ENCODE measurements around the gene PRSS57.
"Not testable (repeated sequence)": the region's sequence is repeated elsewhere in the genome, so short reads cannot be mapped to it uniquely, and the experiment has no call there.

Gene PRSS57

DNA sequence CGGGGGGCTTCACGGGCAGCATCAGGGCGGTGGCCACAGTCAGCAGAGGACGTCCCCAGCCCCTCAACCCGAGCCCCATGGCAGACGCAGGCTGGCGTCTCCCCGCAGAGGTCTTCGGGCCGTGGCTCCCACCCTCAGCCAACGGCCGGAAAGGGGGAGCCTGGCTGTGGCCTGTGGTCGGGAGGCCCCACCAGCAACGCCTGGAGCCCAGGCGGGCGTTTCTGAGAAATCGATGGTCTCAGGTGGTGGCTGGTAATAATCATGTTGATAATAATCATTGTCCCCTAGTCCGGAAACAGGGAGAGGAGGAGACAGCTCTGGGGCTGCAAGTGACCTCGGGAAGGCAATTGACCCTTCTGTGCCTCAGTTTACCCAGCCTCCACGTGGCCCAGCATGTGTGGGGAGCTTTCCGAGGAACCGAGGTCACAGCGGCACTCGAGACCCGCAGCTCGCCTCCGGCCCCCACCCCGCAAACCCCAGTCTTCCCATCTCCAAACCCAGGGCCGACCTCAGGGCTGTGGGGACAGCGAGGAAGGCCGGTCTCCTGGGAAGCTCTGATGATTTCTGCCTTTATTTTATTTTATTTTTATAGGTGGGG lies at the start of gene PRSS57:
Gene PRSS57 (minus strand): TSS at position 101 of the 598 bp plus-strand sequence. CDS start 22 bp downstream, at position 79.
- DNase-seq, result no peak

DNA sequence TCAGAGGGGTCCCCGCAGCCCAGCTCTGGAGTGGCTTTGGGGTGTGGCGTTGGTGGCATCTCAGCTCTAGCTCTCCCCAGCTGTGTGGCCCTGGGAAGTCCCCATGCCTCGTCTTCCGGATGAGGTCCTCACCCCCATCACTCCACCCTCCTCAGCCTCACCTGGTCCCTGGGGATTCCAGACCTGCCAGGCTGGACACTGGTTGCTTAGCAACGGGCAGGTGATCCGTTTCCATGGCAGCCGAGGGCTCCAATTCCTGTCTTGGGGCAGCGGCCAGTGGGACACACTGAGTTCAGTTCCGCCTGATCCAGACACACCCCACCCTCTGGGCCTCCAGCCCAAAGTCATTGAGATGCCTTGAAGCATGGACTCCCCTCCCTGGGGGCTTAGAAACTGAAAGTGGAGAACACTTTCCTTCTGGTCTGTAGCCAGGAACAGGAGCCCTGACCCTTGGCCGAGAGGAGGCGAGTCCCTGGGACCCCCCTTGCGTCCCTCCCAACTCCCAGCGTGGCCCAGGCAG lies 48.0 kb upstream of the PRSS57 start:
- DNase-seq, result peak; percentile 37

DNA sequence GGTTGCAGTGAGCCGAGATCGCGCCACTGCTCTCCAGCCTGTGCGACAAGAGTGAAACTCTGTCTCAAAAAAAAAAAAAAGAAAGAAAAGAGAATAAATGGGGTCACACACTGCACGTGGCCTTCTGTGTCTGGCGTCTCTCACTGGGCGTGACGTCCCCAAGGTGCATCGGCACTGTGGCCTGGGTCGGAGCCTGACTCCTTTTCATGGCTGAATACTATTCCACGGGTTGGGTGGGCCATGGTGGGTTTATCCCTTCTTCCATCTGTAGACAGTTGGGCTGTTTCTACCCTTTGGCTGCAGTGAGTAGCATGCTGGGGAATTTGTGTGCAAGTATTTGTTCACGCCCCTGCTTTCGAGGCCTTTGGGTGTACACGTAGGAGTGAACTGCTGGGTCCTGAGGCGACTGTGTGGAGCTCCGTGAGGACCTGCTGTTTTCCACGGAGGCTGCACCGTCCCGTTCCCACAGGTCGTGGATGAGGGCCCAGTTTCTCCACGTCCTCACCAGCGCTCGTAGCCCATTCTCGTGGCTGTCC lies 47.4 kb upstream of the PRSS57 start:
- no peak for DNase-seq

DNA sequence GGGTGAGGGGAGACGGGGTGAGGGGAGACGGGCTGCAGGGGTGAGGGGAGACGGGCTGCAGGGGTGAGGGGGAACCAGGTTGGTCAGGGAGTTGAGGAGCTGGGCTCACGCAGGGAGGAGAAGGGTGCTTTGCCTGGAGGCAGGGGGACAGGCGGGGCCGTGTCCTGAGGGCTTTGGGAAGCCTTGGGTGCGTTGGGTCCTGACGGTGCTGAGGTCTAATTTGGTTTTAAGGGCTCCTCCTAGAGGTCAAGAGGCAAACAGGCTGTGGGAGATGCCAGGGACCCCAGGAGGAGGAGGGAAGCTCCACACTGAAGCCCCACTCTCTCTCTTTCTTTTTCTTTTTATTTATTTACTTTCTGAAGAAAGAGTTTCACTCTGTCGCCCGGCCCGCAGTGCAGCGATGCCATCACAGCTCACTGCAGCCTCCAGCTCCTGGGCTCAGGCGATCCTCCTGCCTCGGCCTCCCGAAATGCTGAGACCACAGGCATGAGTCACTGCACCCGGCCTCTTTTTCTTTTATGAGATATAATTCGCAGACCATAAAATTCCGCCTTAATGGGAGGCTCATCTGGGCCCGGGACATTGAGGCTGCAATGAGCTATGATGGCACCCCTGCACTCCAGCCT lies 46.4 kb upstream of the PRSS57 start:
- DNase-seq, result peak; percentile 69

DNA sequence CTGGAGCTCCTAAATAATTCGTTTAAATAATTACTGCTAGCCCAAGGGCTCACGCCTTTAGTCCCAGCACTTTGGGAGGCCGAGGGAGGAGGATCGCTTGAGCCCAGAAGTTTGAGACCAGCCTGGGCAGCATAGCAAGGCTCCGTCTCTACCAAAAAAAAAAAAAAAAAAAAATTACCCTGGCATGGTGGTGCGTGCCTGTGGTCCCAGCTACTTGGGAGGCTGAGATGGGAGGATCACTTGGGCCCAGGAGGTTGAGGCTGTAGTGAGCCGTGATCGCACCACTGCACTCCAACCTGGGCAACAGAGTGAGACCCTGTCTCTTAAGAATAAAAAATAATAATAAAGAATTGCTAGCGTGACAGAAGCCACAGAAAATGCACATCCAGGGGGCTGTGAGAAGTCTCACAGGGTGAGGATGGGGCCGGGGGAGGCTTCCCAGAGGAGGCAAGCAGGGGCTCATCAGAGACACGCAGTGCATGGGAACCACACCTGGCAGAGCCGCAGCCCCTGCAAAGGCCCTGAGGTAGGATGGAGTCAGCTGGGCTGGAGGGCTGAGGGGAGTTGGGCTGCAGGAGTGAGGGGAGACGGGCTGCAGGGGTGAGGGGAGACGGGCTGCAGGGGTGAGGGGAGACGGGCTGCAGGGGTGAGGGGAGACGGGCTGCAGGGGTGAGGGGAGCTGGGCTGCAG lies 45.7 kb upstream of the PRSS57 start:
- not testable (repeated sequence) for DNase-seq

DNA sequence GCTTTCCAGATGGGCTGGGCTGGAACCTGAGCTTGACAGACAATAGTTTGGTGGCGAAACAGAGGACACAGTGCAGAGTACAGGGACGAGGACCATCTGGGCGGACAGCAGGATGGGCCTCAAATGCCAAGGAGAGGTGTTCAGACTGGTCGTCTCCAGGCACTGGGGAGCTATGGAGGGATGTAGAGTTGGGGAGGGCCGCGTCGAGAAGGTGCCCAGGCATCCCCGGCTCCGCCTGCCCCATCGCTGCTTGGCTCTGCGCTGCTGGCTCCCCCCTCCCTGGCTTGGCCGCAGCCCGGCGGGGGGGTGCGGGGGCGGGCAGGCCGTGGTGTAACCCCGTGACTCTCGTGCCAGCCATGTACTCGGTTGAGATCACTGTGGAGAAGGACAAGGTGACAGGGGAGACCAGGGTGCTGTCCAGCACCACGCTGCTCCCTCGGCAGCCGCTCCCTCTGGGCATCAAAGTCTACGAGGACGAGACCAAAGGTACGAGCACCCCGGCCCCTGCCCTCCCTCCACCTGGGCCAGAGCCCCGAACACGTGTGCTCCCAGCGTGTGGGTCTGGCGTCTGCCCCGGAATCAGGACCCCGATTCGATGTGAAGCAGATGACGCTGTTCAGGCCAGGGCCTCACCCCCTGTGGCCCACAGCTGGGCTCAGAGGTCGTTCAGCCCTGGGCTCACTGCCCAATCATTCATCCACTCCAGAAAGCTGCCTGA lies 44.9 kb upstream of the PRSS57 start:
- DNase-seq, result no peak

DNA sequence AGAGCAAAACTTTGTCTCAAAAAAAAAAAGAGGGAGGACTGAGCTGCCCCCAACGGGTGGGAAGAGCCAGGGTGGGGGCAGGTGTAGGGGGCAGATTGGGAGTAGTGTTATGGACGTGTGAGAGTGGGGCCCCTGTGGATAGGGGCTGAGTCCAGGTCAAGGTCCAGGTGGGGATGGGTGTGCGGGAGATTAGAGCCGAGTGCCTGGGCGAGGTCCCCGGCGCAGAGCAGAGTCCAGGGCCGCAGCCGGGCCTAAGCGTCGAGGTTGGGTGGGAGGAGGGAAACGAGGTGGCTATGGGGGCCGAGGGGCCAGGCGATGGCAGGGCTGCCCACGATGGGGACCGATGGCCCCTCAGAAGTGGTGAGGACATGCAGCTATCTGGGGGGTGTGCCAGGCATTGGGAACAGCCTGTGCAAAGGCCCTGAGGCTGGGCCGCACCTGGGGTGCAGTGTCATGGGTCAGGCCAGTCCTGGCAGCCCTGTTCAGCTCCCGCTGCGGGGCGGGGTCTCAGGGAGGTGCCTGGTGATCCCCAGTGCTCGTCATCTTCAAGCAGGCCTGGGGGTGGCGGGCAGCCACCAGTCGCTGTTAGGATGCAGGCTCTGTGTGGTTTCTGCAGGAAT lies 43.4 kb upstream of the PRSS57 start:
- no peak for DNase-seq

DNA sequence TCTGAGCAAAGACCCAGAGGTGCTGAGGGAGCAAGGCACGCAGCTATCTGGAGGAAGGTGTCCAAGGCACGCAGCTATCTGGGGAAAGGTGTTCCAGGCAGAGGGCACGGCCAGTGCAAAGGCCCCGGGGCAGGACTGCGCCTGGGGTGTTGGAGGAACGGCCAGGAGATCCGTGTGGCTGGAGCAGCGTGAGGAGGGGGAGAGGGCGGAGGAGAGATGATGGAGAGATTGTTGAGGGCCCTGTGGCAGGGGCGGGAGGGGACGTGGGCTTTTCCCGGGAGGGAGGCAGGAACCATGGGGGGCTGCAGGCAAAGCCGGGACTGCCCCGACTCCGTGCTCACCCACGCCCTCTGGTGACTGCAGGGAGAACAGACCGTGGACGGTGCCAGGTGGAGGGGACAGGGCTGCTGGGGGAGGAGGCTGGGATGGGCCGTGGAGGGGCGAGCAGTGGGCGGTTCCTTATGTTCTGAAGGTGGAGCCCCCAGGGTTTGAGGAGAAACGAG lies 42.4 kb upstream of the PRSS57 start:
- DNase-seq, result peak; percentile 59

DNA sequence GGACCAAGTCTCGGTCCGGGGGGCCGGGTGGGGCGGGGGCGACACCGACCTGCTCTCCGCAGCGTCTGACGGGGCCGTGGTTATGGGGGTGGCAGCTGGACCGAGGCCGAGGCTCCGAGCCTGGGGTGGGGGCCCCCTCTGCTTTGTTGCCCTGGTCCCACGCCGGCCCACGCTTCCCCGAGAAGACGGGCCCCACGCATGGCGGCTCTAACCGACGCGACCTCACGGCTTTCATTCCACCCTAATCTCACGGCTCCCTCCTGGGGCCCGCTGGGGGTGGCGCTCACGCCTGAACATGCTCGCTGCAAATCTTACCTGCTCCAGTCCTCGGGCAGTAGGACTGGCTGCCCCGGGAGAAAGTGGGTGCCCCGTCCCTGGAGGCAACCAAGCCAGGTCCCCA lies 40.9 kb upstream of the PRSS57 start:
- no peak for DNase-seq

DNA sequence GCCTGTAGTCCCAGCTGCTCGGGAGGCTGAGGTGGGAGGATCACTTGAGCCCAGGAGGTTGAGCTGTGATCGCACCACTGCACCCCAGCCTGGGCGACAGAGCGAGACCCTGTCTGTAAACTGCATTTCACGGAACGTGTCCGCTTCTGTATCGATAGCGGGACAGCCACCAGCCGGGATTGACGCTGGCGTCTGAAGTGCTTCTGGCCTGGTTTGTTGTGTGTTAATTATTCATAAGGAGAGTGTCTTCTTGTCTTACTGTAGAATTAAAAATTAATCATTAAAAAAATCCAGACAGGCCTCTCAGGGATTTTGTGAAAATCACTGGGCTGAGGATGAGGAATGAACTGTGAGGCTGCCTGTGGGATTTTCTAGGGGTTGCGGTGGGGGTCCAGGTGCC lies 39.5 kb upstream of the PRSS57 start:
- DNase-seq, result no peak

DNA sequence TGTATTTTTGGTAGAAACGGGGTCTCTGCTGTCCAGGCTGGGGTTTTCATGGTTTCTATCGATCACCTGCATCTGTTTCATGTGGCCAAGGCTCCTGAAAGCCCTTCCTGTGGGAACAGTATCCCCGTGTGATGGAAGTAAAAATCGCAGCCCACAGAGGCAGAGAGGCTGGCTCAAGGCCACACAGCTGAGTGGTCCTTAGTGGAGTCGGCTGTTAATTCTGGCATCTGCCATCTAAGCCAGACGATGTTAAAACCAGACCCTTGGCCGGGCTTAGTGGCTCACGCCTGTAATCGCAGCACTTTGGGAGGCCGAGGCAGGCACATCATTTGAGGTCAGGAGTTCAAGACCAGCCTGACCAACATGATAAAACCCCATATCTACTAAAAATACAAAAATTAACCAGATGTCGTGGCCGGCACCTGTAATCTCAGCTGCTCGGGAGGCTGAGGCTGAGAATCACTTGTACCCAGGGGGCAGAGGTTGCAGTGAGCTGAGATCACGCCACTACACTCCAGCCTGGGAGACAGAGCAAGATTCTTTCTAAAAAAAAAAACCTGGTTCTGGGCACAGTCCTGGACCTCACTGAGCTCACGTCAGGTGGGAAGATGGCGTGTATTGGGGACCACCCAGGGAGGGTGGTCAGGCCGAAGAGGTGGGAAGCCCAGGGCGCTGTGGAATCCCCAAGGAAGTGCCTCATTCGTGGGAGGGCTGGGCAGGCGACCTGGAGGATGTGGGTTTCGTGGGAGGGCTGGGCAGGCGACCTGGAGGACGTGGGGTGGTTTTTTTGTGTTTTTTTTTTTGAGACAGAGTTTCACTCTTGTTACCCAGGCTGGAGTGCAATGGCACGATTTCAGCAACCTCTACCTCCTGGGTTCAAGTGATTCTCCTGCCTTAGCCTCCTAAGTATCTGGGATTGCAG lies 37.2 kb upstream of the PRSS57 start:
- DNase-seq, result no peak

DNA sequence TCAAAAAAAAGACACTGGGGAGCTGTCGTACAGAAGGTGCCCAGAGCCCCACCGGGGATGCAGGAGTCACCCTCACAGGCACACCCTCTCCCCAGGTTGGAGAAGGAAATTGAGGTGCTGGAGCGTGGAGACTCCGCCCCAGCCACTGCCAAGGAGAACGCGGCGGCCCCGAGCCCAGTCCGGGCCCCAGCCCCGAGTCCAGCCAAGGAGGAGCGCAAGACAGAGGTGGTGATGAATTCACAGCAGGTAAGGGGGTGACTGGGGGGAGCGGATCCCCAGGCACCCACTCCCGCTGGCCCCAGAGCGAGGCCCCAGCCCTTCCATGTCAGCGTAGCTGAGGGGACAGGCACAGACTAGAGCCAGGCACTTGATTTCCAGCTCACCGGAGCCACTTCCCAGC lies 35.7 kb upstream of the PRSS57 start:
- no peak for DNase-seq

DNA sequence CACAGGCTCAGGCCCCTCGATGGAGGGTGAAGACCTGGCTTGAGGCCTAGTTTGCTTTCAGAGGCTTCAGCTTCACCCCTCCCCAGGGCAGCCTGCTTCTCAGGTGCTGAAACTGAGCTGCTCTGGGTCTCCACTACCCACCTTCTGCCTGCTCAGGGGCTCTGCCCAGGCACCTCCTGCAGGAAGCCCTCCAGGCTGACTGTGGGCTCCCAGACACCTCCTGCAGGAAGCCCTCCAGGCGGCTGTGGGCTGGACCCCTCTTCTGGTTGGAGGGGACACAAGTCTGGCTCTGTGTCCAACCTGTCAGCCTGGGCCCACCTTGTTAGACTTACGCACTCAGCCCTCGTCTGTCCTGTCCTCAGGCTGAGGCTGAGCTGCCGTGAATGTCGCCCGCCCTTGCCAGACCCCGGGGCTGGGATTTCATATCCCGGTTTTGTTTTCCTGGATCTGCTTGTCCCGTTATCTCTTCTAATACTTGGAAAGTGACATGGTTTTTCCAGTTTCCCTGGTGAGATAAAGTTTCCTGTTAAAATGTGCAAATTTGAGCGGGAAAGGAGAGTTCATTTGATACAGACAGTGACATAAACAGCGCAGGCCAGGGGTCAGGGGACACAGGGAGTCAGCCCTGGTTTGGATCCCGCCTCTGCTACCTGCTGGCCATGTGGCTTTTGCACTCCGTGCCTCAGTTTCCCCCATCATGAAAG lies 34.9 kb upstream of the PRSS57 start:
- no peak for DNase-seq

DNA sequence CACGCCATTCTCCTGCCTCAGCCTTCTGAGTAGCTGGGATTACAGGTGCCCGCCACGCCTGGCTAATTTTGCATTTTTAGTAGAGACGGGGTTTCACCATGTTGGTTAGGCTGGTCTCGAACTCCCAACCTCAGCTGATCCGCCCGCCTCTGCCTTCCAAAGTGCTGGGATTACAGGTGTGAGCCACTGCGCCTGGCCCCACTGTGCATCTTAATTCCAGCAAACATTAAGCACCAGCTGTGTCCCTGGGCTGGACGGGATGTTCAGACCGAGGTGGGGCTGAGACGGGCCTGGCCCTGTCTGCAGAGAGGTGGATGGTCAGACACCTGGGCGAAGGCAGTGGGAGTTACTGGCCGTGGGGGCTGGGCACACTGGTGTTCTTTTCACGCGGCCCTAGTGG lies 34.3 kb upstream of the PRSS57 start:
- not testable (repeated sequence) for DNase-seq

DNA sequence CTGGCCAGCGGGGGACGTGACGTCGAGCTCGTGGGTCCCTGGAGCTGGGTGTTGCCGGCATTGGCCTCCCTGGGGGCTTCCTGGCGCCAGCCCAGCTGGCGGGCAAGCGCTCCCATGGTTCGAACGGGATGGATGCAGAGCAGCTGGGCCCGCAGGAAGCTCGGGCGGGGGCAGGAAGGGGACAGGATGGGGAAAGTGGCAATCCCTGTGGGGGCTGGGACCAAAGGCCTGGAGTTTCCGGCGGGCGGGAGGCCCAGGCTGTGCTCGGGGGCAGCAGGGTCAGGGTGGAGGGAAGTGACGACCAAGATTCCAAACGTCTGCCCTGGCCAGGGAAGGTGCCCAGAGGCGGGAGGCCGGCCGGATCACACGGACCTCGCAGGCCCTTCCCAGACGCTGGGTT lies 32.8 kb upstream of the PRSS57 start:
- DNase-seq, result no peak

DNA sequence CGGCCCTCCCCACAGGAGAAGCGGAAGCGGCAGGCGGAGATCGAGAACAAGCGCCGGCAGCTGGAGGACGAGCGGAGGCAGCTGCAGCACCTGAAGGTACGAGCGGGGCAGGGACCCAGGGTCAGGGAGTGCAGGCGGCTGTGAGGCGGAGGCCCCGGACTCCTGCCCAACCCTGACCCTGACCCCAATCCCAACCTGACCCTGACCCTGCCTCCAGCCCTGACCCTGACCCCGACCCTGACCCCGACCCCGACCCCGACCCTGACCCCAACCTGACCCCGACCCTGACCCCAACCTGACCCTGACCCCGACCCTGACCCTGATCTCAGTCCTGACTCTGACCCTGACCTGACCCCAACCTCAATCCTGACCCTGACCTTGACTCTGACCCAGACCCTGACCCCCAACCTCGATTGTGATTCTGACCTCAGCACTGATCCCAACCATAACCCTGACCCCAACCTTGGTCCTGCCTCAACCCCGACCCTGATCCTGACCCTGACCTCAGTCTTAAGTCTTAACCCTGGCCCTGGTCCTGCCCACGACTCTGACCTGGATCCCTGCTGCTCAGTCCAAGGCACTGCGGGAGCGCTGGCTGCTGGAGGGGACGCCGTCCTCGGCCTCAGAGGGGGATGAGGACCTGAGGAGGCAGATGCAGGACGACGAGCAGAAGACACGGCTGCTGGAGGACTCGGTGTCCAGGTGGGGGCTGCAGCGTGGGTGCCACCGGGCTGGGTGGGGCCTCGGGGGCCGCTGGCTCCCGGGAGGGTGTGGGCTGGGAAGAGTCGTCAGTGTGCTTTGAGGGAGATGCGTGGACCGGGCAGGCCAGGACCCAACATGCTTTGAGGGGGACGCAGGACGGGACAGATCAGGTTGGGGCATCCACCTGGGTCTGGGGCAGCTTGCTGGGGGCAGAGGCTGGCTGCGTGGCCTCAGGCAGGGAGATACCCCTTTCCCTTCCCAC lies 32.0 kb upstream of the PRSS57 start:
- no peak for DNase-seq

DNA sequence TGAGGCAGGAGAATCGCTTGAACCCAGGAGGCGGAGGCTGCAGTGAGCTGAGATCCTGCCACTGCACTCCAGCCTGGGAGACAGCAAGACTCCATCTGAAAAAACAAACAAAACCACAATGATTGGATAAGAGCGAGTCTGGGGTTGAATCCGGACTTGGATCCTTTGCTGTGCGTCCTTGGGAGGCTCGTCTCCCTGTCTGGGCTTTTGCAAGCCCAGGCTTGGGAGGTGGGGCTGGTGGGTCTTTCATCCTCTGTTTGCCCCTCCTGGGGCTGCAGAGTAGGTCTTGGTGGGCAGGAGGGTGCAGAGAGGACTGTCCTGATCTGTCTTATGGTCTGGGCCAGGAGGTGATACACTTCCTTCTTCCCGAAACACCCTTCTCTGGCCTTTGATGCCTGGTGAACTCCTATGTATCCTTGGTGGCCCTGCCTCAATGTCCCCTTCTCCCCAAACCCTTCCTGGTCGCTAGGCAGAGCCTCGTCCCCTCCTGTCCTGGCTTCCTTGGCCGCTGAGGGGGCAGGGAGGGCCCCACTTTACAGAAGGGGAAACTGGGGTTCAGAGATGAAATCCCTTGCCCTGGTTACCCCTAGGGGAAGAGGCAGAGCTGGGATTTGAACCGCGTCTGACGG lies 30.3 kb upstream of the PRSS57 start:
- DNase-seq, result no peak

DNA sequence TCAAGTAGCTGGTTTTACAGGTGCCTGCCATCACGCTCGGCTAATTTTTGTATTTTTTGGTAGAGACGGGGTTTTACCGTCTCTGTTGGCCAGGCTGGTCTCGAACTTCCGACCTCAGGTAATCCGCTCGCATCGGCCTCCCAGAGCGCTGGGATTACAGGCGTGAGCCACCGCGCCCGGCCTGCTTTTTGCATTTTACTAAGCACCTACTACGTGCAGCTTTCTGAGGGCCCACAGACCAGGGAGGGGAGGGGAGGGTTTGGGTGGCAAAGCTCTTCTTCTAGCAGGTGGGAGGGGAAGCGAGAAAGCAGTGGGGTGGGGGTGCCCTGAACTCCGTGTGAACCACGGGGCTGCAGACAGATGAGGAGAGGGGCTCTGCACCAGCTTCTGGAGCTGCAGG lies 28.5 kb upstream of the PRSS57 start:
- no peak for DNase-seq

DNA sequence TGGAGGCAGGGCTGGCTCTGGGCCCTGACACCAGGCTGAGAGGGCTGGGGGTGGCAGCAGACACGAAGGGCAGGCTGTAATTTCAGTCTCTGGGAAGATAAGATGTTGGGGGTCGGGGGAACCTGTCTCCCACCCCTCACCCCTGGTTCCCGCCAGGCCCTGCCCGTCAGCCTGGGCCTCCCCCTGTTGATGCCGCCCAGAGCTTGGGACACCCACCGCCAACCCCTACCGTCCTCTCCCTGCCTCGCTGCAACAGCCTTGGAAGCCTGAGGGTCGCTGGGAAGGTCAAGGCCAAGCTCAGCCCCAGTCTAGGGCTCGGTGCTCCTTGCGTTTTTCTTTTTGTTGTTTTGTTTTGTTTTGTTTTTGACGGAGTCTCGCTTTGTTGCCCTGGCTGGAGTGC lies 28.0 kb upstream of the PRSS57 start:
- DNase-seq, result no peak
